ENCODE data around the gene PNPO. TPM values are rescaled to one million over a fixed set of nuclear protein-coding genes. Genes with fewer than 3 reads are reported as not detected.

The PNPO gene
- total RNA-seq, 4 donors from 2014 or later = 47.3 to 103 (median 78.9) TPM

DNA sequence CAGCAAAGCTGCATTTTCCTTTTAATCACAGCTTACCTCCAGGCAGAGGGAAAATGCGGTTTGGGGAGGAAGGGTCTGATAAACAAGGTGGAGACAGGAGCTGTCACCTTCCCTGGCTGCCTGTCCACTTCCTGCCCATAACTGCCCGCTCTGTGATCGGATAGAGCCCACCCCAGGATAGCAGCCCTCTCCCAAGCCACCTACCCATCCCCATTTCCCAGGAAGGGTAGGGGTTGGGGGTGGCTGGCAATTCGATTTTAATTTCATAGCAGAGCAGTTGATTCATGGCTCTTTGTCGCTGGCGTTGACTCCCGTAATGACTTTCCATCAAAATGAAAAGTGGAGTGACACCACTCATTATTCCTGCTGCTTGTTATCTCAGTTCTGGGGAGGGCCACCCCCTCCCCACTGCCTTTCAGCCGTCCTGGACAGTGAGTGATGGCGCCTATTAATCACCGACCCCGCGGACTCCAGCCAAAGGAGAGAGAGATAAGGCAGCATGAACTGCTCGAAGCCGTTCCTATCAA, 40.8 kb downstream of the PNPO start:
- WGBS, 2 donors = 80 to 85% methylated on average over 14 of the region's 14 CpGs
- Histone ChIP-seq H3K36me3 (peaks cover 49 to 51% of the 10 kb centered on the region in 2 donors), H3K9me3 (no peaks in the 10 kb centered on the region), H3K27me3 (no peaks in the 10 kb centered on the region), H3K27ac (no peak overlapping the region), H3K4me3 (replicated peaks in 1 of 3) (no peak overlapping the region), H3K4me1 (peaks cover 2 to 4% of the 10 kb centered on the region in 2 donors)
- no peak for DNase-seq
- intact Hi-C loops (cut with DNase I) = no loop called here
- no peak for TF ChIP-seq POLR2A (IDR thresholded peaks at IDR 0.05)
- TF ChIP-seq, protein P1, sequence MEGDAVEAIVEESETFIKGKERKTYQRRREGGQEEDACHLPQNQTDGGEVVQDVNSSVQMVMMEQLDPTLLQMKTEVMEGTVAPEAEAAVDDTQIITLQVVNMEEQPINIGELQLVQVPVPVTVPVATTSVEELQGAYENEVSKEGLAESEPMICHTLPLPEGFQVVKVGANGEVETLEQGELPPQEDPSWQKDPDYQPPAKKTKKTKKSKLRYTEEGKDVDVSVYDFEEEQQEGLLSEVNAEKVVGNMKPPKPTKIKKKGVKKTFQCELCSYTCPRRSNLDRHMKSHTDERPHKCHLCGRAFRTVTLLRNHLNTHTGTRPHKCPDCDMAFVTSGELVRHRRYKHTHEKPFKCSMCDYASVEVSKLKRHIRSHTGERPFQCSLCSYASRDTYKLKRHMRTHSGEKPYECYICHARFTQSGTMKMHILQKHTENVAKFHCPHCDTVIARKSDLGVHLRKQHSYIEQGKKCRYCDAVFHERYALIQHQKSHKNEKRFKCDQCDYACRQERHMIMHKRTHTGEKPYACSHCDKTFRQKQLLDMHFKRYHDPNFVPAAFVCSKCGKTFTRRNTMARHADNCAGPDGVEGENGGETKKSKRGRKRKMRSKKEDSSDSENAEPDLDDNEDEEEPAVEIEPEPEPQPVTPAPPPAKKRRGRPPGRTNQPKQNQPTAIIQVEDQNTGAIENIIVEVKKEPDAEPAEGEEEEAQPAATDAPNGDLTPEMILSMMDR (IDR thresholded peaks at IDR 0.05) = no peak

GRCh38 chr17:47982645-47983390, 41.4 kb downstream of the PNPO start:
- no peak overlapping the region for H3K4me3 ChIP-seq (replicated peaks in 1 of 3)
- DNase-seq = no peak
- TF ChIP-seq, protein P1 (IDR thresholded peaks at IDR 0.05) = no peak
- no peak for TF ChIP-seq POLR2A (IDR thresholded peaks at IDR 0.05)
- H3K4me1 ChIP-seq = peaks cover 9 to 11% of the 10 kb centered on the region in 2 donors
- intact Hi-C loops (cut with DNase I) = no loop called here
- H3K36me3 ChIP-seq = peaks cover 42 to 48% of the 10 kb centered on the region in 2 donors
- H3K27ac ChIP-seq = no peak overlapping the region
- H3K27me3 ChIP-seq = no peaks in the 10 kb centered on the region
- H3K9me3 ChIP-seq = no peaks in the 10 kb centered on the region
- WGBS, 2 donors = 93% methylated on average over 6 to 8 of the region's 9 CpGs

GRCh38 chr17:47983492-47984223, 42.3 kb downstream of the PNPO start:
- 73 to 80% methylated on average over 11 of the region's 11 CpGs for WGBS, 2 donors
- Histone ChIP-seq H3K36me3 (peaks cover 35 to 43% of the 10 kb centered on the region in 2 donors), H3K4me1 (peaks cover 11 to 17% of the 10 kb centered on the region in 2 donors), H3K27ac (no peak overlapping the region), H3K4me3 (replicated peaks in 1 of 3) (no peak overlapping the region), H3K9me3 (no peaks in the 10 kb centered on the region), H3K27me3 (no peaks in the 10 kb centered on the region)
- no peak for DNase-seq
- intact Hi-C loops (cut with DNase I) = no loop called here
- no peak for TF ChIP-seq POLR2A (IDR thresholded peaks at IDR 0.05)
- TF ChIP-seq, protein P1 (IDR thresholded peaks at IDR 0.05) = no peak

GRCh38 chr17:47986520-47986919, 45.1 kb downstream of the PNPO start:
- H3K4me1 ChIP-seq = peaks cover 11 to 19% of the 10 kb centered on the region in 2 donors
- H3K27me3 ChIP-seq = no peaks in the 10 kb centered on the region
- WGBS, 2 donors = 81 to 82% methylated on average over 5 of the region's 5 CpGs
- no peak for DNase-seq
- H3K27ac ChIP-seq = peak overlapping the region; percentile 72 to 93 (median 89)
- H3K36me3 ChIP-seq = peaks cover 6 to 14% of the 10 kb centered on the region in 2 donors
- TF ChIP-seq, protein P1 (IDR thresholded peaks at IDR 0.05) = no peak
- TF ChIP-seq POLR2A (IDR thresholded peaks at IDR 0.05) = no peak
- H3K4me3 ChIP-seq (replicated peaks in 1 of 3) = no peak overlapping the region
- intact Hi-C loops (cut with DNase I) = no loop called here
- no peaks in the 10 kb centered on the region for H3K9me3 ChIP-seq

All from thyroid gland (tissue), 4 donors.